ENCODE measurements around the gene ENTHD1. TPM values are rescaled to one million over a fixed set of nuclear protein-coding genes. Genes with fewer than 3 reads are reported as not detected.

The ENTHD1 gene
- total and polyA plus RNA-seq, 2 of the 4 experiments (the other 2 are of a cell fraction), result not detected

DNA sequence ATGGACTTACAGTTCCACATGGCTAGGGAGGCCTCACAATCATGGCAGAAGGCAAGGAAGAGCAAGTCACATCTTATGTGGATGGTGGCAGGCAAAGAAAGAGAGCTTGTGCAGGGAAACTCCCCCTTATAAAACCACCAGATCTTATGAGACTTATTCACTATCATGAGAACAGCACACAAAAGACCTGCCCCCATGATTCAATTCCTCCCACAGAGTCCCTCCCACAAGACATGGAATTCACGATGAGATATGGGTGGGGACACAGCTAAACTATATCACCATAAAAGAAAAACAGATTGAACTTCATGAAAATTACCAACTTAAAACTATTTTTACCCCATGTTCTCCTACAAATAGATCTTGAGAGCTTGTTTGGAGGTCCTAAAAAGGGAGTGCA, 19.6 kb downstream of the ENTHD1 start:
- H3K9me1 ChIP-seq (ENCODE audit: insufficient read depth, low read length), result no peaks in the 10 kb centered on the region
- no TSS peak for BruUV-seq (replicated peaks)
- TF ChIP-seq CEBPB (IDR thresholded peaks at IDR 0.05; ENCODE audit: low read depth, low read length), result no peak
- no peak for TF ChIP-seq FOS (IDR thresholded peaks at IDR 0.05; ENCODE audit: low read depth, low read length)
- no peak for TF ChIP-seq CHD1 (IDR thresholded peaks at IDR 0.05; ENCODE audit: low read depth, low read length)
- TF ChIP-seq RAD21 (IDR thresholded peaks at IDR 0.05; ENCODE audit: low read length), result no peak
- no peak for TF ChIP-seq POLR2A (IDR thresholded peaks at IDR 0.05; ENCODE audit: low read depth, low read length)
- no peak for TF ChIP-seq RCOR1 (IDR thresholded peaks at IDR 0.05; ENCODE audit: insufficient replicate concordance, low read length)
- TF ChIP-seq, protein P1, sequence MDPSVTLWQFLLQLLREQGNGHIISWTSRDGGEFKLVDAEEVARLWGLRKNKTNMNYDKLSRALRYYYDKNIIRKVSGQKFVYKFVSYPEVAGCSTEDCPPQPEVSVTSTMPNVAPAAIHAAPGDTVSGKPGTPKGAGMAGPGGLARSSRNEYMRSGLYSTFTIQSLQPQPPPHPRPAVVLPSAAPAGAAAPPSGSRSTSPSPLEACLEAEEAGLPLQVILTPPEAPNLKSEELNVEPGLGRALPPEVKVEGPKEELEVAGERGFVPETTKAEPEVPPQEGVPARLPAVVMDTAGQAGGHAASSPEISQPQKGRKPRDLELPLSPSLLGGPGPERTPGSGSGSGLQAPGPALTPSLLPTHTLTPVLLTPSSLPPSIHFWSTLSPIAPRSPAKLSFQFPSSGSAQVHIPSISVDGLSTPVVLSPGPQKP (IDR thresholded peaks at IDR 0.05; ENCODE audit: borderline replicate concordance, low read depth, low read length), result no peak
- TF ChIP-seq MAFK (IDR thresholded peaks at IDR 0.05; ENCODE audit: low read depth, low read length), result no peak
- no peak for TF ChIP-seq SMC3 (IDR thresholded peaks at IDR 0.05; ENCODE audit: low read depth, low read length)
- TF ChIP-seq RFX5 (IDR thresholded peaks at IDR 0.05; ENCODE audit: low read depth, low read length), result no peak
- no peak for TF ChIP-seq BHLHE40 (IDR thresholded peaks at IDR 0.05; ENCODE audit: low read depth, low read length)
- TF ChIP-seq, protein P2, sequence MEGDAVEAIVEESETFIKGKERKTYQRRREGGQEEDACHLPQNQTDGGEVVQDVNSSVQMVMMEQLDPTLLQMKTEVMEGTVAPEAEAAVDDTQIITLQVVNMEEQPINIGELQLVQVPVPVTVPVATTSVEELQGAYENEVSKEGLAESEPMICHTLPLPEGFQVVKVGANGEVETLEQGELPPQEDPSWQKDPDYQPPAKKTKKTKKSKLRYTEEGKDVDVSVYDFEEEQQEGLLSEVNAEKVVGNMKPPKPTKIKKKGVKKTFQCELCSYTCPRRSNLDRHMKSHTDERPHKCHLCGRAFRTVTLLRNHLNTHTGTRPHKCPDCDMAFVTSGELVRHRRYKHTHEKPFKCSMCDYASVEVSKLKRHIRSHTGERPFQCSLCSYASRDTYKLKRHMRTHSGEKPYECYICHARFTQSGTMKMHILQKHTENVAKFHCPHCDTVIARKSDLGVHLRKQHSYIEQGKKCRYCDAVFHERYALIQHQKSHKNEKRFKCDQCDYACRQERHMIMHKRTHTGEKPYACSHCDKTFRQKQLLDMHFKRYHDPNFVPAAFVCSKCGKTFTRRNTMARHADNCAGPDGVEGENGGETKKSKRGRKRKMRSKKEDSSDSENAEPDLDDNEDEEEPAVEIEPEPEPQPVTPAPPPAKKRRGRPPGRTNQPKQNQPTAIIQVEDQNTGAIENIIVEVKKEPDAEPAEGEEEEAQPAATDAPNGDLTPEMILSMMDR (conservative IDR thresholded peaks at IDR 0.05; ENCODE audit: low read depth, low read length), result no peak
- no peak for TF ChIP-seq MXI1 (IDR thresholded peaks at IDR 0.05; ENCODE audit: borderline replicate concordance, low read depth, low read length)
- ChIA-PET POLR2A (ENCODE audit: unreplicated experiment) (no interaction called here), CTCF (no interaction called here)
- DNase-seq (no peak), ATAC-seq (ENCODE audit: low read depth) (no peak)
- no peak overlapping the region for H3K23ac ChIP-seq (ENCODE audit: low read depth, low read length)
- H3K27me3 ChIP-seq (ENCODE audit: control insufficient read depth, insufficient read depth, low read length), result peaks cover 15% of the 10 kb centered on the region
- no peak overlapping the region for H3K4ac ChIP-seq (ENCODE audit: low read depth, low read length)
- H3K56ac ChIP-seq (ENCODE audit: extremely low read depth, insufficient read depth, low read length), result no peak overlapping the region
- H3K79me1 ChIP-seq (ENCODE audit: low read depth in 1 of 2, low read length in 2 of 2), result no peaks in the 10 kb centered on the region
- no peak overlapping the region for H3K4me3 ChIP-seq (ENCODE audit: insufficient read depth, low read depth, low read length)
- no peak overlapping the region for H2BK20ac ChIP-seq (ENCODE audit: low read depth, low read length)
- H4K5ac ChIP-seq (ENCODE audit: low read depth, low read length), result no peak overlapping the region
- H4K91ac ChIP-seq (ENCODE audit: insufficient read depth, low read depth, low read length), result no peak overlapping the region
- H2AFZ ChIP-seq (replicated peaks; ENCODE audit: low read length, poor library complexity), result no peak overlapping the region
- H3K9me3 ChIP-seq (ENCODE audit: control insufficient read depth, insufficient read depth, low read length), result peaks cover 1% of the 10 kb centered on the region; the same call in 1 of the 2 replicates
- H3K18ac ChIP-seq (ENCODE audit: low read depth, low read length), result no peak overlapping the region
- no peak overlapping the region for H2BK5ac ChIP-seq (ENCODE audit: low read depth, low read length, poor library complexity, severe bottlenecking)
- dilution Hi-C loops (cut with HindIII; ENCODE audit: low sequenced_read_pairs, unreplicated experiment), result no loop called here
- H3K9ac ChIP-seq (ENCODE audit: low read depth, low read length), result no peak overlapping the region
- H2BK15ac ChIP-seq (ENCODE audit: low read depth, low read length), result no peak overlapping the region
- no peak overlapping the region for H2AK5ac ChIP-seq (ENCODE audit: low read depth, low read length)
- in situ Hi-C loops (cut with MboI; ENCODE audit: low sequenced_read_pairs), result no loop called here
- H2AK9ac ChIP-seq (replicated peaks; ENCODE audit: low read depth, low read length, poor library complexity), result no peak overlapping the region
- no peaks in the 10 kb centered on the region for H3K36me3 ChIP-seq (ENCODE audit: control insufficient read depth, insufficient read depth, low read length)
- no peaks in the 10 kb centered on the region for H3K4me1 ChIP-seq (ENCODE audit: control insufficient read depth, insufficient read depth, low read length)
- no peak overlapping the region for H3K27ac ChIP-seq (ENCODE audit: insufficient read depth, low read length)
- H4K20me1 ChIP-seq (ENCODE audit: insufficient read depth, low read length), result no peaks in the 10 kb centered on the region
- intact Hi-C loops (cut with micrococcal nuclease), result no loop called here
- no CpG with 5 or more reads among the region's 1 CpG for WGBS, 2 experiments (ENCODE audit: extremely low coverage in 2 of 2, insufficient read length in 1 of 2)
- no peak overlapping the region for H3K4me2 ChIP-seq (ENCODE audit: low read depth, low read length)
- H2BK120ac ChIP-seq (ENCODE audit: low read depth, low read length), result no peak overlapping the region
- H4K8ac ChIP-seq (ENCODE audit: low read depth in 2 of 2, low read length in 2 of 2), result no peak overlapping the region
- H3K14ac ChIP-seq (replicated peaks; ENCODE audit: low read depth, low read length), result no peak overlapping the region
